Measurements from ENCODE around the gene ALG14.
A peak's percentile ranks its signal among the peaks of the same experiment; 100 is the strongest.

The ALG14 gene

DNA sequence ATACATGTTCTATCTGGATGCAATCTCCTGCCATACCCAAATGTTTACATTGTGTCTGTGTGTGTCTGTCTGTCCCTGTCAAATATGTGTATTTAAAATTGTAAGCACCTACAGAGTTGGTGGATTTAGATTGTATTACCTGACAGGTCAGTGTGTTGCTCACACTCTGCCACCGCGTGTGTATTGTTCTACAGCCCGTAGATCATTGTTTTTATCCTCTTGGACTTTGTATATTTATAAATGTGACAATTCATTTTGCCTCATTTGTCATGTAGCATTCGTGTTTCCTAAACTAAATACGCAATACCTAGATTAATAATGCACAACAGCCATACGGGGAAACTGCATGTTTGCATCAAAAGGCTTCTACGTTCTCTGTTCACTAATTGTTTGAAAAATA lies 634 bp downstream of the ALG14 start:
- TF ChIP-seq, protein P1, sequence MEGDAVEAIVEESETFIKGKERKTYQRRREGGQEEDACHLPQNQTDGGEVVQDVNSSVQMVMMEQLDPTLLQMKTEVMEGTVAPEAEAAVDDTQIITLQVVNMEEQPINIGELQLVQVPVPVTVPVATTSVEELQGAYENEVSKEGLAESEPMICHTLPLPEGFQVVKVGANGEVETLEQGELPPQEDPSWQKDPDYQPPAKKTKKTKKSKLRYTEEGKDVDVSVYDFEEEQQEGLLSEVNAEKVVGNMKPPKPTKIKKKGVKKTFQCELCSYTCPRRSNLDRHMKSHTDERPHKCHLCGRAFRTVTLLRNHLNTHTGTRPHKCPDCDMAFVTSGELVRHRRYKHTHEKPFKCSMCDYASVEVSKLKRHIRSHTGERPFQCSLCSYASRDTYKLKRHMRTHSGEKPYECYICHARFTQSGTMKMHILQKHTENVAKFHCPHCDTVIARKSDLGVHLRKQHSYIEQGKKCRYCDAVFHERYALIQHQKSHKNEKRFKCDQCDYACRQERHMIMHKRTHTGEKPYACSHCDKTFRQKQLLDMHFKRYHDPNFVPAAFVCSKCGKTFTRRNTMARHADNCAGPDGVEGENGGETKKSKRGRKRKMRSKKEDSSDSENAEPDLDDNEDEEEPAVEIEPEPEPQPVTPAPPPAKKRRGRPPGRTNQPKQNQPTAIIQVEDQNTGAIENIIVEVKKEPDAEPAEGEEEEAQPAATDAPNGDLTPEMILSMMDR (conservative IDR thresholded peaks at IDR 0.05; ENCODE audit: low read depth, low read length) = no peak
- H3K4me3 ChIP-seq (ENCODE audit: low read length) = peak overlapping the region; percentile 94

DNA sequence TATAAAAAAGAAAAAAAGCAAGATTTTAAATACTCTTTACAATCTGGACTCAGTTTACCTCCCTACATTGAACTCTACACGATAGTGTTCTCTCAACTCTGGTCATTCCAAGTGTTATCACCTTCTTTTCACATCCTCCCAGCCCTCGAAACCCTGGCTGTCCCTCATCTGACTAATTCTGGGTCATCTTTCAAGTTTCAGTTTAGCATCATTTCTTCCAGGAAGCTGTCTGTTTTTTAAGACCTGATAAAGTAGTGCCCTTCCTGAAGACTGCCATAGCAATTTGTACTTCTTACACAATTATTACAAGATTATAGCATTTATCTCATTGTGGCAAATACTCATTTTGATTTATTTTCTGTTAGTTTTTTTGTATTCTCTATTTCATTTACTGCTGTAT lies 1.2 kb downstream of the ALG14 start:
- TF ChIP-seq, protein P1 (conservative IDR thresholded peaks at IDR 0.05; ENCODE audit: low read depth, low read length) = no peak
- no peak overlapping the region for H3K4me3 ChIP-seq (ENCODE audit: low read length)
- no peak for DNase-seq (ENCODE audit: low read depth)

More for the DNA sequence above, 634 bp downstream of the ALG14 start:
- DNase-seq (ENCODE audit: low read depth) = no peak

DNA sequence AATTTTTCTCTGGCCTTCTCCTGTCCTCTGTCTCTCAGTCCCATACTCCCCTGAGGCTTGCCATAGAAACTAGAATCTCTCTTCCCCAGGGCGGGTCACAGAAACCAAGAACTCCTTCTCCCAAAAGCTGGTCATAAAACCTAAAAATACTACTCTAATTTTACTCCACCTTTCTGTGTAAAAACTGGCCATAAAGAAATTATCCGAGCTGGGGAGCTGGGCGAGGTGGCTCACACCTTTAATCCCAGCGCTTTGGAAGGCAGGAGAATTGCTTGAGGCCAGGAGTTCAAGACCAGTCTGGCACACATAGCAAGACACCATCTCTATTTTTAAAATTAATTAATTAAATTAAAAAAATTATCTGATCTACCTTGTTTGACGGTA lies 3.0 kb downstream of the ALG14 start:
- TF ChIP-seq, protein P1 (conservative IDR thresholded peaks at IDR 0.05; ENCODE audit: low read depth, low read length) = no peak
- DNase-seq (ENCODE audit: low read depth) = no peak
- no peak overlapping the region for H3K4me3 ChIP-seq (ENCODE audit: low read length)

DNA sequence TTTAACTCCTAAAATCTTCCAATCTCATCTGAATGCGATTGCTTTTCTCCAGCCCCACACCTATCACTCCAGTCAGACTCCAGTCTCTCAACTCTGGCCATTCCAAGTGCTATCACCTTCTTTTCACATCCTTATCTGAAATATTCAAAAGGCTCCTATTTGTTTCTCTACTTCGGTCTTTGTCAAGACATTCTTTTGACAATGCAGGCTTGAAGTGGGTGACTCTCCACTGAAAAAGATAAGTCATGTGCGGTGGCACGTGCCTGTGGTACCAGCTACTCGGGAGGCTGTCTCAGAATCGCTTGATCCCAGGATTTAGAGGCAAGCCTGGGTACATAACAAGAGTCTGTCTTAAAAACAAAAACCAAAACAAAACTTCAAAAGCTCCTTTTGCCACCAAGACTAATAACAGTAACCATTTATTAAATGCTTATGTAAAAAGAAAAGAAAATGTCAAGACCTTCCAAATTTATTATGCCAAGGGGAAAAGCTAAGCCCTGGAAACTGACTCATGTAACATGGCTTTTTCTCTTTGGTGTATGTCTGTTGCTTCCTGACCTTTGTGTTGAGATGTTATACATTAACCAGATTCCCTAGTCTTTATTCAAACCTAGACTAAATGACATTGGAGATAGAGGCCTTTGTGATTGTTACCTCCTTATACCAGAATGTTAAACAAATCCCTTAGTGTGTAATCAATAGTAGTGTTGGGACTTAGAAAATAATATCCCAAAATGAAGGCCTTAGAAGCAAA lies 3.6 kb downstream of the ALG14 start:
- DNase-seq (ENCODE audit: low read depth) = no peak
- TF ChIP-seq, protein P1 (conservative IDR thresholded peaks at IDR 0.05; ENCODE audit: low read depth, low read length) = no peak
- H3K4me3 ChIP-seq (ENCODE audit: low read length) = no peak overlapping the region

DNA sequence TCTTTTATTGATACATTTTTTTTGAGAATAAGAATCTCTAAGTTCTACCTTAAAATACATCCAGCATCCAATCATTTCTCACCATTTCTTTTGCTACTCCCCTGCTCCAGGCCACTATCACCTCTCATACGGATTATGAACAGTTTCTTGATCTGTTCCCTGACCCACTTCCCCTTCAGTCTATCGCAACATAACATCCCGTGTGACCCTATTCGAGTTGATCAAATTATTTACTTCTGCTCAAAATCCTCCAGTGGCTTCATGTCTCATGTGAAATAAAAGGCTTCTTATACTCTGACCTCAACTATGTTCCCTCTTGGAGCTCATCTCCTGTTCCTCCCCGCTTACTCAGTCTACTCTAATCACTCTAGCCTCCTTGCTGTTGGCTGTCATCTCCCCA lies 5.2 kb downstream of the ALG14 start:
- TF ChIP-seq, protein P1 (conservative IDR thresholded peaks at IDR 0.05; ENCODE audit: low read depth, low read length) = no peak
- no peak overlapping the region for H3K4me3 ChIP-seq (ENCODE audit: low read length)
- DNase-seq (ENCODE audit: low read depth) = no peak

DNA sequence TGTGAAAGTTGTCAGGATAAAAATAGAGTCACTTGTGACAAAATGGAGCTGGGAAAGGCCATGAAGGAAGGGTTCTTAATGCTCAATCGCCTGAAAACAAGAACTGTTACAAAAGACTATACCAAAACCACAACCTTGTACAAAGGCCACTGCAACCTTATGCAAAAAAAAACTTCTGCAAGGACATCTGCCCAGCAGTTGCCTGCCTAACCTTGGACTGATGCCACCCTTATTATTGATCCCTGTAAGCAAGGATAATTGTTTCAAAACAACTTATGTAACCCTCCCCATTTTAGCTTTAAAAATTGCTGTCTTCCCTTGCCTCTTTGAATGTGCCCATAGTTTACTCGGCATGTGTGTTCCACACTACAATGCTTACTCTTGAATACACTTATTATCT lies 5.7 kb downstream of the ALG14 start:
- DNase-seq (ENCODE audit: low read depth) = no peak
- TF ChIP-seq, protein P1 (conservative IDR thresholded peaks at IDR 0.05; ENCODE audit: low read depth, low read length) = no peak
- no peak overlapping the region for H3K4me3 ChIP-seq (ENCODE audit: low read length)

DNA sequence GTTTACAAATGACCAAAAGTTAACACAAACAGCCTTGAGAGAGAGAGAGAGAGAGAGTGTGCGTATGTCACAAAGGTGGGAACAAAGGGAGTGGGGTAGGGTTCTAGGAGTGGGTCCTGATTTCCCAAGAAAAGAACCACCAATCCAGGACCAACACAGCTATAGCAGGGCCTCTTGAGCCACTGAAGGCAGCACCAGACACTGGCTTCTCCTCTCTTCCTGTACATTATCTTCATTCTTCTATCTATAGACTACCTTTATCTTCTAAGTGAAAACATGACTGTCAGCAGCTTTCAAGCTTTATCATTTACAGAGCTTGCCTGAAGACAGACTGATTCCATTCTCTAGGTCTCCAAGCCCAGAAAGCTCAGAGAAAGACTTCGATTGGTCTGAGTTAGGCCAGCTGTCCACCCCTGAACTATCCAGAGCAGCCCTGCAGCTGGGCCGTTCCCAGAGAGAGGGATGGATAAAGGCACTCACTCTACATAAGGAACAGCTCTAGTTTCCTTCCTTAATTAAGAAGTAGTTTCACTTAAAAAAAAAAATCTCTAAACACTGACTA lies 11.2 kb downstream of the ALG14 start:
- H3K4me3 ChIP-seq (ENCODE audit: low read length) = no peak overlapping the region
- DNase-seq (ENCODE audit: low read depth) = no peak
- TF ChIP-seq, protein P1 (conservative IDR thresholded peaks at IDR 0.05; ENCODE audit: low read depth, low read length) = no peak
